ENCODE measurements around the gene SRC. TPM values are rescaled to one million over a fixed set of nuclear protein-coding genes. Genes with fewer than 3 reads are reported as not detected.

Gene SRC
- total RNA-seq, 1 experiment from 2014 or later = 15.3 TPM

- no peak for DNase-seq (ENCODE audit: low spot score)
These were observed 101.7 kb downstream of the SRC start for GRCh38 chr20:37447688-37448087.

DNA sequence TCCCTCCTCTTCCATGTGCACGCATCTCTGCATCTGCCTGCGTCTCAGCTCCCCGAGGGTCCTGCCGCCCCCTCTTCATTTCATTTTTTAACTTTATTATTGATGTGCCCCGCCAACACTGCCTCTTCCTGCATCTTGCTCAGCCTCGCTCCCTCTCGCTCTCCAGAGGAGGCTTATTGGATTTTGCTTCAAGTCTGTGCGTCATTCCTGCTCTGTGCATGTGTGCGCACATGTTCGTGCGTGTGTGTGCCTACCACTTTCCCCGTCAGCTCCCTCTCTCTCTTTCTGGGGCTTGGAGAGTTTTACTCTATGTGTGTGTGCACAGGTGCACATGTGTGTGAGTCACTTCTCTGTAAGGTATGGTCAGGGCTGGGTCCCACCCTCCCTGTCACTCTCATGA, 103.3 kb downstream of the SRC start:
- no peak for DNase-seq (ENCODE audit: low spot score)

GRCh38 chr20:37450344-37450743, 104.4 kb downstream of the SRC start:
- no peak for DNase-seq (ENCODE audit: low spot score)

DNA sequence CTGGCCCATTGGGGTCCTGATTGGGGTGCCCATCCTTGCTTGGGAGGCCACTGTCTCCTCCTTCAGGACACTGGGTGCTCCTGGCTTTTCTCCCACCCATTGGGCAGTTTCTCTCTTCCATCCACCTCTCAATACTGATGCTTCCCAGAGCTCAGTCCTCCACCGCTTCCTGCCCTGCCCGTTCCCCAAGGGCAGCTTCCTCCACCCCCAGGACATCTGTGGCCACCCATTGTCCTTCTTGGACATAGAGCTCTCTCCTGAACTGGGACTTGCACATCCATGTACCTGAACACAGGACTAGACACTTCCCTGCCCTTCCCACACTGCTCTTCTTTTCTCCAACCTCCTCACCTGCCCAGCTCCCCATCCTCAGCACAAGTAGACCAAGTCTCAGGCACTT, 105.7 kb downstream of the SRC start:
- no peak for DNase-seq (ENCODE audit: low spot score)

GRCh38 chr20:37452236-37452635, 106.3 kb downstream of the SRC start:
- DNase-seq (ENCODE audit: low spot score) = no peak

DNA sequence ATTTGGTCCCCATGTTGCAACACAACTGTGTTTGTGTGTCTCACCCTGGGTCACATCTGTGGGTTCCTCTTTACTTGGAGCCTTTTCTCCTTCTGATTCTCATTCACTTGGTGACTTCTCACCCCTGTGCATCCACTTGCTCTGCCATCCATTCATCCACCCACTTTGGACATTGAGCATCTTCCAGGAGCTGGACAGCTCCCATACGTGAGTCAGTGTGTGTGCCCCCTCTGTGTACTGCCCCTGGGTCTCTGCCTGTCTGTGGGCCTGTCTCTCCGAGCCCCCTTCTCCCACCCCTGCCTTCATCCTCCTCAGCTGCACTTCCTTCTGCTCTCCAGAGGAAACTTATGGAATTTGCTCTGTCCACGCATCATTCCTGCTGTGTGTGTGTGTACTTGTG, 107.3 kb downstream of the SRC start:
- DNase-seq (ENCODE audit: low spot score) = no peak

- DNase-seq (ENCODE audit: low spot score) = no peak
These were observed 107.9 kb downstream of the SRC start for GRCh38 chr20:37453836-37454235.

- no peak for DNase-seq (ENCODE audit: low spot score)
These were observed 108.9 kb downstream of the SRC start for GRCh38 chr20:37454636-37455385.

Other genes with a start within 250 kb of the SRC start
- 262 and 264 TPM in 2 replicates for gene RPN2, start 166.8 kb upstream of the SRC start, total RNA-seq (2014; rRNA removed; shearing (Covaris generic))
- 1.3 and 9.3 TPM in 2 replicates for gene MROH8, start 166.6 kb upstream of the SRC start, total RNA-seq (2014; rRNA removed; shearing (Covaris generic))
- gene GHRH, start 84.3 kb upstream of the SRC start, total RNA-seq (2014; rRNA removed; shearing (Covaris generic)) = not detected in 2 replicates
- gene MANBAL, start 56.5 kb upstream of the SRC start, total RNA-seq (2014; rRNA removed; shearing (Covaris generic)) = 11.8 and 15.7 TPM in 2 replicates
- gene NNAT, start 175.1 kb downstream of the SRC start, total RNA-seq (2014; rRNA removed; shearing (Covaris generic)) = not detected in 2 replicates
- gene BLCAP, start 181.7 kb downstream of the SRC start, total RNA-seq (2014; rRNA removed; shearing (Covaris generic)) = 32.0 and 32.3 TPM in 2 replicates